H9 (cell line): ENCODE measurements around the gene MUC4. TPM values are rescaled to one million over a fixed set of nuclear protein-coding genes. Genes with fewer than 3 reads are reported as not detected.

ENCODE experiments used
- DNase-seq: peaks from one replicate; pipeline ENCODE4 v3.0.0-alpha.2; 2017
- H2AFZ ChIP-seq: one replicate; pipeline ENCODE4 v1.6.1; 2013; ENCODE audit warnings: mild to moderate bottlenecking, low read length, control low read depth, moderate library complexity
- H2AK5ac ChIP-seq: 2 replicates; pipeline ENCODE4 v1.6.1; 2013; ENCODE audit warnings: low read length, control low read depth, mixed read lengths; ENCODE audit not compliant: insufficient read length
- H2BK120ac ChIP-seq: one replicate; pipeline ENCODE4 v1.6.1; 2013; ENCODE audit warnings: low read depth, mild to moderate bottlenecking, low read length, control low read depth, inconsistent platforms; ENCODE audit not compliant: poor library complexity, severe bottlenecking
- H2BK12ac ChIP-seq: 2 replicates; pipeline ENCODE4 v1.6.1; 2013; ENCODE audit warnings: low read length, control low read depth, mixed read lengths, low read depth; ENCODE audit not compliant: insufficient read length
- H2BK15ac ChIP-seq: 2 replicates; pipeline ENCODE4 v1.6.1; 2013; ENCODE audit warnings: low read depth, low read length, control low read depth
- H2BK20ac ChIP-seq: one replicate; pipeline ENCODE4 v1.6.1; 2013; ENCODE audit warnings: low read depth, mild to moderate bottlenecking, low read length, control low read depth, inconsistent platforms; ENCODE audit not compliant: poor library complexity, severe bottlenecking
- H2BK5ac ChIP-seq: 2 replicates; pipeline ENCODE4 v1.6.1; 2013; ENCODE audit warnings: low read length, control low read depth, mixed read lengths; ENCODE audit not compliant: insufficient read length
- H3K14ac ChIP-seq: 2 replicates; pipeline ENCODE4 v1.6.1; 2013; ENCODE audit warnings: low read length, control low read depth; ENCODE audit not compliant: insufficient read depth
- H3K18ac ChIP-seq: 2 replicates; pipeline ENCODE4 v1.6.1; 2013; ENCODE audit warnings: low read depth, mild to moderate bottlenecking, mixed read lengths, low read length, control low read depth; ENCODE audit not compliant: insufficient read length
- H3K23ac ChIP-seq: 2 replicates; pipeline ENCODE4 v1.6.1; 2013; ENCODE audit warnings: low read length, control low read depth, mixed read lengths, low read depth; ENCODE audit not compliant: insufficient read length
- H3K23me2 ChIP-seq: 2 replicates; pipeline ENCODE4 v1.6.1; 2013; ENCODE audit warnings: low read depth, mild to moderate bottlenecking, mixed read lengths, low read length, control low read depth; ENCODE audit not compliant: insufficient read length, poor library complexity, severe bottlenecking
- H3K27ac ChIP-seq: 2 replicates; pipeline ENCODE4 v1.5.1; 2013; ENCODE audit warnings: low read length, control low read depth, mixed read lengths, low read depth; ENCODE audit not compliant: insufficient read length
- H3K27me3 ChIP-seq: 2 replicates; pipeline ENCODE4 v1.6.1; 2013; ENCODE audit warnings: low read length, control low read depth, inconsistent platforms; ENCODE audit not compliant: insufficient read depth
- H3K4ac ChIP-seq: 2 replicates; pipeline ENCODE4 v1.6.1; 2013; ENCODE audit warnings: low read depth, mild to moderate bottlenecking, control low read depth, inconsistent platforms, low read length, moderate library complexity
- H3K4me1 ChIP-seq: 2 replicates; pipeline ENCODE4 v1.6.1; 2013; ENCODE audit warnings: low read length, control low read depth, inconsistent platforms; ENCODE audit not compliant: insufficient read depth
- H3K4me2 ChIP-seq: 2 replicates; pipeline ENCODE4 v1.6.1; 2013; ENCODE audit warnings: low read length, control low read depth, mixed read lengths; ENCODE audit not compliant: insufficient read length, insufficient read depth
- H3K56ac ChIP-seq: 2 replicates; pipeline ENCODE4 v1.6.1; 2013; ENCODE audit warnings: low read depth, mild to moderate bottlenecking, mixed read lengths, low read length, control low read depth; ENCODE audit not compliant: insufficient read length
- H3K79me1 ChIP-seq: 2 replicates; pipeline ENCODE4 v1.6.1; 2013; ENCODE audit warnings: low read depth, mild to moderate bottlenecking, moderate library complexity, low read length, control low read depth, inconsistent platforms; ENCODE audit not compliant: insufficient read depth, poor library complexity, severe bottlenecking
- H3K79me2 ChIP-seq: 2 replicates; pipeline ENCODE4 v1.6.1; 2013; ENCODE audit warnings: low read length, control low read depth, inconsistent platforms; ENCODE audit not compliant: insufficient read depth
- H3K9ac ChIP-seq: 2 replicates; pipeline ENCODE4 v1.6.1; 2013; ENCODE audit warnings: low read length, control low read depth, mixed read lengths; ENCODE audit not compliant: insufficient read length; ENCODE audit errors: extremely low read depth
- H3K9me3 ChIP-seq: one replicate; pipeline ENCODE4 v1.6.1; 2013; ENCODE audit warnings: low read depth, low read length, inconsistent platforms; ENCODE audit not compliant: control insufficient read depth
- H3T11ph ChIP-seq: one replicate; pipeline ENCODE4 v1.6.1; 2013; ENCODE audit warnings: mild to moderate bottlenecking, low read length, control low read depth, inconsistent platforms
- H4K20me1 ChIP-seq: one replicate; pipeline ENCODE4 v1.6.1; 2013; ENCODE audit not compliant: control insufficient read depth, insufficient read length, insufficient read depth
- H4K5ac ChIP-seq: 2 replicates; pipeline ENCODE4 v1.6.1; 2013; ENCODE audit warnings: low read depth, mild to moderate bottlenecking, mixed read lengths, low read length, control low read depth; ENCODE audit not compliant: insufficient read length
- H4K8ac ChIP-seq: replicated peaks from 2 replicates; pipeline ENCODE4 v1.6.1; 2013; ENCODE audit warnings: low read length, control low read depth, mixed read lengths, low read depth; ENCODE audit not compliant: insufficient read length
- H4K91ac ChIP-seq: 2 replicates; pipeline ENCODE4 v1.6.1; 2013; ENCODE audit warnings: low read depth, mild to moderate bottlenecking, moderate library complexity, mixed read lengths, low read length, control low read depth; ENCODE audit not compliant: insufficient read length
- H3K27ac Mint-ChIP-seq, 3 experiments: 2 replicates in 2 of 3; 3 replicates in 1 of 3; pipeline ENCODE4 v1.8.0; 2020 to 2021; ENCODE audit warnings: mixed read lengths in 3 of 3, mild to moderate bottlenecking in 1 of 3, moderate library complexity in 1 of 3
- H3K27me3 Mint-ChIP-seq: 2 replicates; pipeline ENCODE4 v1.8.0; 2021; ENCODE audit warnings: low read depth, mild to moderate bottlenecking, moderate library complexity, mixed read lengths
- H3K36me3 Mint-ChIP-seq, 3 experiments: 2 replicates in 2 of 3; 3 replicates in 1 of 3; pipeline ENCODE4 v1.8.0; 2020 to 2021; ENCODE audit warnings: low read depth in 3 of 3, mixed read lengths in 3 of 3; ENCODE audit not compliant: insufficient read depth in 1 of 3
- H3K4me1 Mint-ChIP-seq, 2 experiments: 2 replicates each; pipeline ENCODE4 v1.8.0; 2020; ENCODE audit warnings: mixed read lengths in 2 of 2
- H3K4me3 Mint-ChIP-seq, 2 experiments: 2 replicates in 1 of 2; 3 replicates in 1 of 2; pipeline ENCODE4 v1.8.0; 2020 to 2021; ENCODE audit warnings: mild to moderate bottlenecking in 2 of 2, mixed read lengths in 2 of 2, moderate library complexity in 1 of 2
- H3K9me3 Mint-ChIP-seq, 2 experiments: 2 replicates in 1 of 2; 3 replicates in 1 of 2; pipeline ENCODE4 v1.8.0; 2020; ENCODE audit warnings: mild to moderate bottlenecking in 2 of 2, mixed read lengths in 2 of 2, moderate library complexity in 1 of 2
- CTCF ChIP-seq: fragments of 200-600 bp; sonication (generic); conservative IDR thresholded peaks from 3 replicates; pipeline ENCODE4 v1.8.0; 2021; ENCODE audit warnings: antibody characterized with exemption, mild to moderate bottlenecking
- WGBS: extraction: QIAGEN DNeasy Blood & Tissue Kit; methylation state at CpG from one replicate; pipeline ENCODE4 v1.1.7; 2013; ENCODE audit warnings: missing lambda C conversion rate, low lambda C conversion rate, mixed read lengths; ENCODE audit not compliant: insufficient read length; ENCODE audit errors: extremely low coverage; 5-methylcytosine and 5-hydroxymethylcytosine counted together
- total RNA-seq: library from RNA; stranded (reverse); gene quantifications from 2 replicates; pipeline ENCODE4 v1.2.1, GENCODE V29; 2021

Gene MUC4
- total RNA-seq, 1 experiment from 2014 or later: 1.2 TPM

DNA sequence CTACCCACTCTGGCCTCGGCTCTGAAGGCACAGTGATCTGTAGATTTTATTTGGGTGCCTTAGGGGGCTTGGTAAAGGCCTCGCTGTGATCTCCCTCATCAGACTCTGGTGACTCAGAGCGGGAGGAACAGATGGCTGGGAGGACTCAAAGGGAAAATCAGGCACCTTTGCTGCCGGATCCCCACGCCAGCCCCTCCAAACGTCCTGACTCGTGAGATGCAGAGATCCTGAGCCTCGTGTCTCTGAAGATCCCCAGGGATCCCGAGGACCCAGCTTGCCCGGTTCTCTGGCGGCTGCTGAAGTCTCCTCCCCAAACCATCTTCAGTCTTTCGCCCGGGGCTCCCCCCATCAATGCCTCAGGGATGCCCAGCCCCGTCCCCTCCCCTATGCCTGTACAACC lies 58.1 kb downstream of the MUC4 start:
- no peak overlapping the region for H2BK20ac ChIP-seq
- H3T11ph ChIP-seq: no peak overlapping the region
- no CpG with 5 or more reads among the region's 14 CpGs for WGBS
- peaks cover 8% of the 10 kb centered on the region for H3K27me3 Mint-ChIP-seq
- H3K27me3 ChIP-seq: 0 out of 2 replicates have a peak, but pooled peaks cover 2% of the 10 kb centered on the region
- no peak overlapping the region for H3K14ac ChIP-seq
- no peaks in the 10 kb centered on the region; a peak in 1 of 5 replicates for H3K9me3 Mint-ChIP-seq
- H4K91ac ChIP-seq: no peak overlapping the region
- no peak overlapping the region for H3K27ac ChIP-seq
- no peak overlapping the region for H2BK5ac ChIP-seq
- H3K4me1 Mint-ChIP-seq: peaks cover 11 to 31% of the 10 kb centered on the region in 2 experiments
- H2AFZ ChIP-seq: no peak overlapping the region
- H3K56ac ChIP-seq: no peak overlapping the region
- no peak overlapping the region for H3K4me3 Mint-ChIP-seq
- H3K4me1 ChIP-seq: peaks cover 3% of the 10 kb centered on the region; the same call in 1 of the 2 replicates
- no peak overlapping the region for H3K4me2 ChIP-seq
- no peak for DNase-seq
- H4K20me1 ChIP-seq: no peaks in the 10 kb centered on the region
- no peak overlapping the region for H4K8ac ChIP-seq
- H2BK12ac ChIP-seq: no peak overlapping the region
- no peak overlapping the region for H2BK15ac ChIP-seq
- no peak overlapping the region for H3K23ac ChIP-seq
- H3K79me1 ChIP-seq: no peaks in the 10 kb centered on the region
- no peak overlapping the region for H2AK5ac ChIP-seq
- peak overlapping the region in 1 of 3 experiments; percentile 47; a peak in 2 of 7 replicates for H3K27ac Mint-ChIP-seq
- no peak overlapping the region for H3K18ac ChIP-seq
- H3K9me3 ChIP-seq: no peaks in the 10 kb centered on the region
- H3K23me2 ChIP-seq: no peaks in the 10 kb centered on the region
- H3K4ac ChIP-seq: no peak overlapping the region
- no peak for TF ChIP-seq CTCF
- H2BK120ac ChIP-seq: no peak overlapping the region
- H4K5ac ChIP-seq: no peak overlapping the region
- no peaks in the 10 kb centered on the region for H3K79me2 ChIP-seq
- H3K36me3 Mint-ChIP-seq: no peaks in the 10 kb centered on the region; a peak in 1 of 7 replicates
- H3K9ac ChIP-seq: no peak overlapping the region
